Stomach (tissue), 4 donors: ENCODE measurements around the gene KIAA1614.

ENCODE experiments used
- CTCF ChIP-seq, 7 experiments: fragments of 450-650 bp in 4 of 7; fragments of 200-600 bp in 3 of 7; sonication (generic) in 3 of 7; IDR thresholded peaks; one replicate each; pipeline ENCODE4 v1.5.1; 2016 to 2019; ENCODE audit warnings: antibody characterized with exemption in 7 of 7, control low read depth in 2 of 7, mild to moderate bottlenecking in 1 of 7
- EP300 ChIP-seq: sonication (generic); formaldehyde crosslinking; IDR thresholded peaks from one replicate; pipeline ENCODE4 v1.6.1; 2017; ENCODE audit warnings: antibody characterized with exemption
- POLR2A ChIP-seq, 4 donors: fragments of 450-650 bp; IDR thresholded peaks; one replicate each; pipeline ENCODE4 v1.6.1; 2016; ENCODE audit warnings: antibody characterized with exemption in 4 of 4, control low read depth in 2 of 4, mild to moderate bottlenecking in 1 of 4, moderate library complexity in 1 of 4
- POLR2AphosphoS5 ChIP-seq, 3 donors: sonication (generic); formaldehyde crosslinking; IDR thresholded peaks; one replicate each; pipeline ENCODE4 v1.6.1; 2016; ENCODE audit warnings: antibody characterized with exemption in 3 of 3

- TF ChIP-seq EP300, result no peak
- no peak for TF ChIP-seq CTCF (IDR thresholded peaks at IDR 0.05)
- TF ChIP-seq POLR2AphosphoS5 (IDR thresholded peaks at IDR 0.05), result no peak
- TF ChIP-seq POLR2A (IDR thresholded peaks at IDR 0.05), result no peak
Observed at GRCh38 chr1:180969434-180969833, 56.7 kb downstream of the KIAA1614 start.
